Nucleus accumbens (tissue), 56 donors: ENCODE measurements around the gene EPHA1.
A peak's percentile ranks its signal among the peaks of the same experiment; 100 is the strongest.

ENCODE experiments used
- DNase-seq, 56 donors: peaks; one replicate each; lab custom pipeline; 2025; lab: John Stamatoyannopoulos, UW

EPHA1 gene

GRCh38 chr7:143408686-143409561 lies at the start of gene EPHA1:
EPHA1 (minus strand) TSS chr7:143408856; CDS start chr7:143408805, 51 bp downstream.
- DNase-seq = peak in 2 of 56 donors; percentile 34 to 44

GRCh38 chr7:143458263-143458662 lies 49.6 kb upstream of the EPHA1 start:
- DNase-seq = no peak

- DNase-seq = no peak
Measured at GRCh38 chr7:143456992-143457793, 48.5 kb upstream of the EPHA1 start.

GRCh38 chr7:143455942-143456341 lies 47.3 kb upstream of the EPHA1 start:
- DNase-seq = no peak

GRCh38 chr7:143455491-143455890 lies 46.8 kb upstream of the EPHA1 start:
- no peak for DNase-seq

GRCh38 chr7:143454091-143454680 lies 45.5 kb upstream of the EPHA1 start:
- DNase-seq = no peak

GRCh38 chr7:143452495-143452894 lies 43.8 kb upstream of the EPHA1 start:
- no peak for DNase-seq

GRCh38 chr7:143451746-143452145 lies 43.1 kb upstream of the EPHA1 start:
- no peak for DNase-seq

GRCh38 chr7:143451122-143451521 lies 42.5 kb upstream of the EPHA1 start:
- DNase-seq = no peak

- DNase-seq = no peak
Measured at GRCh38 chr7:143449793-143450192, 41.1 kb upstream of the EPHA1 start.

- DNase-seq = no peak
Measured at GRCh38 chr7:143448429-143448828, 39.8 kb upstream of the EPHA1 start.

- DNase-seq = no peak
Measured at GRCh38 chr7:143447466-143447865, 38.8 kb upstream of the EPHA1 start.

- DNase-seq = no peak
Measured at GRCh38 chr7:143444785-143445184, 36.1 kb upstream of the EPHA1 start.

GRCh38 chr7:143444063-143444782 lies 35.6 kb upstream of the EPHA1 start:
- no peak for DNase-seq

GRCh38 chr7:143443153-143443552 lies 34.5 kb upstream of the EPHA1 start, which contains the start of gene TAS2R60:
TAS2R60 (plus strand) TSS chr7:143443453; CDS start chr7:143443453, 0 bp downstream.
- no peak for DNase-seq

GRCh38 chr7:143439866-143440265 lies 31.2 kb upstream of the EPHA1 start:
- DNase-seq = no peak

GRCh38 chr7:143437578-143437977 lies 28.9 kb upstream of the EPHA1 start:
- no peak for DNase-seq

GRCh38 chr7:143436325-143436946 lies 27.8 kb upstream of the EPHA1 start:
- no peak for DNase-seq

GRCh38 chr7:143435266-143435665 lies 26.6 kb upstream of the EPHA1 start:
- no peak for DNase-seq

- DNase-seq = no peak
Measured at GRCh38 chr7:143434660-143435059, 26.0 kb upstream of the EPHA1 start.
